ENCODE results near the gene UBR1. TPM values are rescaled to one million over a fixed set of nuclear protein-coding genes. Genes with fewer than 3 reads are reported as not detected.

UBR1 gene
- total and polyA plus RNA-seq, 2 experiments from 2014 or later, result 16.2 to 26.0 TPM

- Histone ChIP-seq H3K9me3 (ENCODE audit: low read depth) (no peaks in the 10 kb centered on the region), H3K4me1 (ENCODE audit: insufficient read depth) (peaks cover 11% of the 10 kb centered on the region), H3K79me2 (ENCODE audit: insufficient read depth) (no peaks in the 10 kb centered on the region), H3K9me2 (ENCODE audit: insufficient read depth) (no peaks in the 10 kb centered on the region), H4K20me1 (ENCODE audit: insufficient read depth) (no peaks in the 10 kb centered on the region), H3K4me2 (ENCODE audit: unreplicated experiment) (no peak overlapping the region), H3F3A (ENCODE audit: insufficient read depth) (no peaks in the 10 kb centered on the region), H3K27me3 (replicated peaks; ENCODE audit: insufficient read depth) (no peaks in the 10 kb centered on the region), H3K9ac (no peak overlapping the region), H3K4me3 (no peak overlapping the region), H2AFZ (no peak overlapping the region), H3K36me3 (ENCODE audit: low read depth) (no peaks in the 10 kb centered on the region; the same call in 1 of the 2 replicates), H3K27ac (no peak overlapping the region)
- in situ Hi-C loops (cut with MboI), result no loop called here
- 98 to 99% methylated on average over 7 of the region's 7 CpGs for WGBS, 2 experiments (ENCODE audit: low coverage in 1 of 2, low lambda C conversion rate in 2 of 2, missing lambda C conversion rate in 2 of 2)
- no peak for DNase-seq
- TF ChIP-seq EZH2 (IDR thresholded peaks at IDR 0.05; ENCODE audit: insufficient read depth, poor library complexity, severe bottlenecking), result no peak
- TF ChIP-seq EZH2phosphoT487 (IDR thresholded peaks at IDR 0.05; ENCODE audit: insufficient read depth, low read depth), result no peak
These were observed 109.0 kb downstream of the UBR1 start for GRCh38 chr15:42996871-42997270.

GRCh38 chr15:42994546-42994945 is 111.3 kb downstream of the UBR1 start:
- peak overlapping the region; percentile 11; the same call in 1 of the 2 replicates for H3K27ac ChIP-seq
- H3K36me3 ChIP-seq (ENCODE audit: low read depth), result peaks cover 7% of the 10 kb centered on the region; the same call in 1 of the 2 replicates
- H4K20me1 ChIP-seq (ENCODE audit: insufficient read depth), result no peaks in the 10 kb centered on the region
- no peaks in the 10 kb centered on the region for H3K79me2 ChIP-seq (ENCODE audit: insufficient read depth)
- DNase-seq, result peak; percentile 59
- TF ChIP-seq EZH2phosphoT487 (IDR thresholded peaks at IDR 0.05; ENCODE audit: insufficient read depth, low read depth), result no peak
- no peak for TF ChIP-seq EZH2 (IDR thresholded peaks at IDR 0.05; ENCODE audit: insufficient read depth, poor library complexity, severe bottlenecking)
- H3K4me3 ChIP-seq, result no peak overlapping the region
- WGBS, 2 experiments (ENCODE audit: low coverage in 1 of 2, low lambda C conversion rate in 2 of 2, missing lambda C conversion rate in 2 of 2), result 94 to 99% methylated on average over 2 of the region's 2 CpGs
- in situ Hi-C loops (cut with MboI), result no loop called here
- H3K9ac ChIP-seq, result no peak overlapping the region
- H3K27me3 ChIP-seq (replicated peaks; ENCODE audit: insufficient read depth), result no peaks in the 10 kb centered on the region
- H3K4me1 ChIP-seq (ENCODE audit: insufficient read depth), result peaks cover 11% of the 10 kb centered on the region
- no peak overlapping the region for H2AFZ ChIP-seq
- no peaks in the 10 kb centered on the region for H3F3A ChIP-seq (ENCODE audit: insufficient read depth)
- no peaks in the 10 kb centered on the region for H3K9me3 ChIP-seq (ENCODE audit: low read depth)
- peak overlapping the region; percentile 28 for H3K4me2 ChIP-seq (ENCODE audit: unreplicated experiment)
- no peaks in the 10 kb centered on the region for H3K9me2 ChIP-seq (ENCODE audit: insufficient read depth)

- H4K20me1 ChIP-seq (ENCODE audit: insufficient read depth), result no peaks in the 10 kb centered on the region
- H3K27me3 ChIP-seq (replicated peaks; ENCODE audit: insufficient read depth), result no peaks in the 10 kb centered on the region
These were observed 113.2 kb downstream of the UBR1 start for GRCh38 chr15:42992626-42993025.

GRCh38 chr15:42986693-42987342 is 119.0 kb downstream of the UBR1 start:
- H3K27ac ChIP-seq, result no peak overlapping the region
- in situ Hi-C loops (cut with MboI), result no loop called here
- H3K79me2 ChIP-seq (ENCODE audit: insufficient read depth), result no peaks in the 10 kb centered on the region
- no peak overlapping the region for H3K4me2 ChIP-seq (ENCODE audit: unreplicated experiment)
- no peak for DNase-seq
- TF ChIP-seq EZH2 (IDR thresholded peaks at IDR 0.05; ENCODE audit: insufficient read depth, poor library complexity, severe bottlenecking) (no peak), EZH2phosphoT487 (IDR thresholded peaks at IDR 0.05; ENCODE audit: insufficient read depth, low read depth) (no peak)
- no peaks in the 10 kb centered on the region for H3K4me1 ChIP-seq (ENCODE audit: insufficient read depth)
- H2AFZ ChIP-seq, result no peak overlapping the region
- no peak overlapping the region for H3K9ac ChIP-seq
- WGBS, 2 experiments (ENCODE audit: low coverage in 1 of 2, low lambda C conversion rate in 2 of 2, missing lambda C conversion rate in 2 of 2), result 93 to 96% methylated on average over 20 of the region's 20 CpGs
- H3K4me3 ChIP-seq, result no peak overlapping the region
- no peaks in the 10 kb centered on the region for H4K20me1 ChIP-seq (ENCODE audit: insufficient read depth)
- H3K27me3 ChIP-seq (replicated peaks; ENCODE audit: insufficient read depth), result no peaks in the 10 kb centered on the region
- H3K9me3 ChIP-seq (ENCODE audit: low read depth), result no peaks in the 10 kb centered on the region
- H3F3A ChIP-seq (ENCODE audit: insufficient read depth), result no peaks in the 10 kb centered on the region
- peaks cover 35% of the 10 kb centered on the region for H3K36me3 ChIP-seq (ENCODE audit: low read depth)
- H3K9me2 ChIP-seq (ENCODE audit: insufficient read depth), result no peaks in the 10 kb centered on the region

More at GRCh38 chr15:42992626-42993025, 113.2 kb downstream of the UBR1 start:
- peaks cover 21% of the 10 kb centered on the region; the same call in 1 of the 2 replicates for H3K36me3 ChIP-seq (ENCODE audit: low read depth)
- H3K9me2 ChIP-seq (ENCODE audit: insufficient read depth), result no peaks in the 10 kb centered on the region
- no peak overlapping the region for H2AFZ ChIP-seq
- H3K4me3 ChIP-seq, result no peak overlapping the region
- TF ChIP-seq EZH2 (IDR thresholded peaks at IDR 0.05; ENCODE audit: insufficient read depth, poor library complexity, severe bottlenecking), result no peak
- no peak for TF ChIP-seq EZH2phosphoT487 (IDR thresholded peaks at IDR 0.05; ENCODE audit: insufficient read depth, low read depth)
- no peaks in the 10 kb centered on the region for H3K9me3 ChIP-seq (ENCODE audit: low read depth)
- no peaks in the 10 kb centered on the region for H3F3A ChIP-seq (ENCODE audit: insufficient read depth)
- no peaks in the 10 kb centered on the region for H3K79me2 ChIP-seq (ENCODE audit: insufficient read depth)
- in situ Hi-C loops (cut with MboI), result no loop called here
- peaks cover 11% of the 10 kb centered on the region for H3K4me1 ChIP-seq (ENCODE audit: insufficient read depth)
- H3K4me2 ChIP-seq (ENCODE audit: unreplicated experiment), result no peak overlapping the region
- no peak overlapping the region for H3K9ac ChIP-seq
- DNase-seq, result no peak
- no peak overlapping the region for H3K27ac ChIP-seq
- 87 to 93% methylated on average over 3 of the region's 3 CpGs for WGBS, 2 experiments (ENCODE audit: low coverage in 1 of 2, low lambda C conversion rate in 2 of 2, missing lambda C conversion rate in 2 of 2)
